ENCODE data around the gene KRTAP10-3. TPM values are rescaled to one million over a fixed set of nuclear protein-coding genes. Genes with fewer than 3 reads are reported as not detected.

KRTAP10-3 gene
- polyA plus RNA-seq, 1 of the 3 experiments (the other 2 are of a cell fraction), result not detected

- Histone ChIP-seq H3K27me3 (ENCODE audit: insufficient read depth) (peaks cover 38% of the 10 kb centered on the region), H3K27ac (ENCODE audit: low read depth in 2 of 2, low read length in 1 of 2) (no peak overlapping the region), H3K9me3 (no peaks in the 10 kb centered on the region), H3K9me2 (no peaks in the 10 kb centered on the region), H3K4me1 (ENCODE audit: control insufficient read depth in 1 of 2, insufficient read depth in 2 of 2, low read depth in 1 of 2, low read length in 1 of 2) (no peaks in the 10 kb centered on the region), H3K9ac (no peak overlapping the region), H3K4me3 (ENCODE audit: low read depth in 2 of 2, low read length in 1 of 2) (no peak overlapping the region), H2AFZ (ENCODE audit: low read depth) (no peak overlapping the region), H4K20me1 (ENCODE audit: insufficient read depth) (no peaks in the 10 kb centered on the region), H3K79me2 (ENCODE audit: insufficient read depth) (no peaks in the 10 kb centered on the region), H3F3A (replicated peaks; ENCODE audit: insufficient read depth) (no peaks in the 10 kb centered on the region), H3K4me2 (no peak overlapping the region), H3K36me3 (replicated peaks in 1 of 2; ENCODE audit: control insufficient read depth in 1 of 2, insufficient read depth in 2 of 2, low read length in 1 of 2) (no peaks in the 10 kb centered on the region)
- POLR2A ChIA-PET, result no interaction called here
- CTCF ChIA-PET, result no interaction called here
- DNase-seq, result no peak
- 35% methylated on average over 9 of the region's 12 CpGs for WGBS (ENCODE audit: low lambda C conversion rate)
- no peak for TF ChIP-seq RFX5 (IDR thresholded peaks at IDR 0.05; ENCODE audit: low read length)
- no peak for TF ChIP-seq JUND (IDR thresholded peaks at IDR 0.05)
- no peak for TF ChIP-seq REST (IDR thresholded peaks at IDR 0.05; ENCODE audit: low read depth, low read length)
- TF ChIP-seq NFIC (IDR thresholded peaks at IDR 0.05; ENCODE audit: borderline replicate concordance), result no peak
- TF ChIP-seq TAF1 (IDR thresholded peaks at IDR 0.05; ENCODE audit: borderline replicate concordance, low read depth, low read length), result no peak
- TF ChIP-seq PBX3 (IDR thresholded peaks at IDR 0.05), result no peak
- TF ChIP-seq TEAD4 (IDR thresholded peaks at IDR 0.05; ENCODE audit: borderline replicate concordance, insufficient read depth), result no peak
- no peak for TF ChIP-seq MXI1 (IDR thresholded peaks at IDR 0.05; ENCODE audit: low read depth, low read length)
- no peak for TF ChIP-seq GATA2 (CRISPR knock-in tag; IDR thresholded peaks at IDR 0.05)
- no peak for TF ChIP-seq USF1 (IDR thresholded peaks at IDR 0.05; ENCODE audit: borderline replicate concordance, low read depth)
- TF ChIP-seq MAX (IDR thresholded peaks at IDR 0.05; ENCODE audit: low read depth), result no peak
- no peak for TF ChIP-seq GABPA (IDR thresholded peaks at IDR 0.05; ENCODE audit: low read depth)
- no peak for TF ChIP-seq RXRA (IDR thresholded peaks at IDR 0.05; ENCODE audit: borderline replicate concordance, low read depth)
These were observed 9.7 kb upstream of the KRTAP10-3 start for GRCh38 chr21:44568261-44568660.

Measured in SK-N-SH (cell line).